ENCODE data around the gene CACNB4. TPM values are rescaled to one million over a fixed set of nuclear protein-coding genes. Genes with fewer than 3 reads are reported as not detected.

CACNB4 gene
- total RNA-seq, 4 donors from 2014 or later = 3.5 to 4.8 (median 4.3) TPM

GRCh38 chr2:151930042-151930441, 168.8 kb downstream of the CACNB4 start:
- no peaks in the 10 kb centered on the region for H3K27me3 ChIP-seq
- H3K36me3 ChIP-seq = no peaks in the 10 kb centered on the region
- H3K4me3 ChIP-seq = no peak overlapping the region
- DNase-seq (ENCODE audit: low spot score in 2 of 2) = no peak
- WGBS, 2 donors = 88 to 90% methylated on average over 2 of the region's 2 CpGs
- no peak overlapping the region for H3K27ac ChIP-seq
- no peaks in the 10 kb centered on the region for H3K4me1 ChIP-seq
- H3K9me3 ChIP-seq = no peaks in the 10 kb centered on the region
- TF ChIP-seq CTCF (IDR thresholded peaks at IDR 0.05) = no peak
- no peak for TF ChIP-seq POLR2A (IDR thresholded peaks at IDR 0.05)
- TF ChIP-seq EP300 (IDR thresholded peaks at IDR 0.05) = no peak

- peaks cover 0 to 8% (median 0%) of the 10 kb centered on the region in 4 donors for H3K4me1 ChIP-seq
- no peaks in the 10 kb centered on the region for H3K36me3 ChIP-seq
- no peaks in the 10 kb centered on the region for H3K9me3 ChIP-seq
- TF ChIP-seq CTCF (IDR thresholded peaks at IDR 0.05) (no peak), POLR2A (IDR thresholded peaks at IDR 0.05) (no peak), EP300 (IDR thresholded peaks at IDR 0.05) (no peak)
- no peak overlapping the region for H3K4me3 ChIP-seq
- 80 to 83% methylated on average over 2 of the region's 2 CpGs for WGBS, 2 donors
- no peak overlapping the region for H3K27ac ChIP-seq
- no peak for DNase-seq (ENCODE audit: low spot score in 2 of 2)
- H3K27me3 ChIP-seq = no peaks in the 10 kb centered on the region
These were observed 170.5 kb downstream of the CACNB4 start for GRCh38 chr2:151928380-151928779.

GRCh38 chr2:151927501-151928221, 171.2 kb downstream of the CACNB4 start:
- H3K4me3 ChIP-seq = no peak overlapping the region
- peaks cover 0 to 15% (median 0%) of the 10 kb centered on the region in 4 donors for H3K4me1 ChIP-seq
- TF ChIP-seq POLR2A (IDR thresholded peaks at IDR 0.05) (no peak), EP300 (IDR thresholded peaks at IDR 0.05) (no peak), CTCF (IDR thresholded peaks at IDR 0.05) (no peak)

GRCh38 chr2:151922845-151923666, 175.8 kb downstream of the CACNB4 start:
- TF ChIP-seq POLR2A (IDR thresholded peaks at IDR 0.05) (no peak), EP300 (IDR thresholded peaks at IDR 0.05) (peak in 1 of 2 donors; percentile 51), CTCF (IDR thresholded peaks at IDR 0.05) (no peak)
- H3K9me3 ChIP-seq = no peaks in the 10 kb centered on the region
- H3K27me3 ChIP-seq = no peaks in the 10 kb centered on the region
- 31 to 35% methylated on average over 5 of the region's 5 CpGs for WGBS, 2 donors
- no peak overlapping the region for H3K27ac ChIP-seq
- DNase-seq (ENCODE audit: low spot score in 2 of 2) = peak; percentile 52 to 74
- no peaks in the 10 kb centered on the region for H3K36me3 ChIP-seq
- H3K4me1 ChIP-seq = peaks cover 0 to 21% (median 0%) of the 10 kb centered on the region in 4 donors
- H3K4me3 ChIP-seq = no peak overlapping the region

More at GRCh38 chr2:151927501-151928221, 171.2 kb downstream of the CACNB4 start:
- no peaks in the 10 kb centered on the region for H3K36me3 ChIP-seq
- WGBS, 2 donors = 85 to 87% methylated on average over 7 of the region's 7 CpGs
- H3K27ac ChIP-seq = no peak overlapping the region
- no peaks in the 10 kb centered on the region for H3K27me3 ChIP-seq
- DNase-seq (ENCODE audit: low spot score in 2 of 2) = no peak
- H3K9me3 ChIP-seq = no peaks in the 10 kb centered on the region

GRCh38 chr2:151919786-151920185, 179.1 kb downstream of the CACNB4 start:
- H3K9me3 ChIP-seq = no peaks in the 10 kb centered on the region
- H3K4me3 ChIP-seq = no peak overlapping the region
- no peaks in the 10 kb centered on the region for H3K27me3 ChIP-seq
- H3K27ac ChIP-seq = no peak overlapping the region
- no peak for TF ChIP-seq CTCF (IDR thresholded peaks at IDR 0.05)
- TF ChIP-seq EP300 (IDR thresholded peaks at IDR 0.05) = no peak
- TF ChIP-seq POLR2A (IDR thresholded peaks at IDR 0.05) = no peak
- no peaks in the 10 kb centered on the region for H3K36me3 ChIP-seq
- no peak for DNase-seq (ENCODE audit: low spot score in 2 of 2)
- 24 to 37% methylated on average over 1 of the region's 1 CpG for WGBS, 2 donors
- H3K4me1 ChIP-seq = peaks cover 0 to 21% (median 0%) of the 10 kb centered on the region in 4 donors

Data from tibial nerve (tissue), 4 donors.